Measurements from ENCODE around the gene WARS2. TPM values are rescaled to one million over a fixed set of nuclear protein-coding genes. Genes with fewer than 3 reads are reported as not detected.
A peak's percentile ranks its signal among the peaks of the same experiment; 100 is the strongest.
"Not testable (repeated sequence)": the region's sequence is repeated elsewhere in the genome, so short reads cannot be mapped to it uniquely, and the experiment has no call there.

The WARS2 gene
- 5.4 and 8.2 TPM in 2 replicates for polyA plus RNA-seq (2014; cell fraction: cytosol; rRNA removed)
- 4.0 and 6.7 TPM in 2 replicates for polyA plus RNA-seq (2014; cell fraction: nucleus; rRNA removed)

- peak; percentile 98 for DNase-seq (ENCODE audit: low spot score)
Measured at GRCh38 chr1:119140177-119141019, at the start of gene WARS2. TSS of gene WARS2 (minus strand) at chr1:119140653. CDS start at chr1:119140644, 9 bp downstream.

- no peak for DNase-seq (ENCODE audit: low spot score)
Measured at GRCh38 chr1:119188926-119189325, 48.5 kb upstream of the WARS2 start.

DNA sequence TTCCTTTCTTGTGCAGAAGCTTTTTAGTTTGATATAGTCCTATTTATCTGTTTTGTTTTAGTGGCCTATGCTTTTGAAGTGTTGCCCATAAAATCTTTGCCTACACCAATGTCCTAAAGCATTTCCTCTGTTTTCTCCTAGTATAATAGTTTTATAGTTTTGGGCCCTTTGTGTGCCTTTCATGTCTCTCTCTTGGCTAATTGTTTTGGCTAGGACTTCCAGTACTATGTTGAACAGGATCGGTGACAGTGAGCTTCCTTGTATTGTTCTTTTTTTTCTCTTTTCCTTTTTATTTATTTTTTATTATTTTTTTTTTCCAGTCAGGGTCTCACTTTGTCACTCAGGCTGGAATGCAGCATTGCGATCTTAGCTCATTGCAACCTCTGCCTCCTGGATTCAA is 47.0 kb upstream of the WARS2 start:
- no peak for DNase-seq (ENCODE audit: low spot score)

DNA sequence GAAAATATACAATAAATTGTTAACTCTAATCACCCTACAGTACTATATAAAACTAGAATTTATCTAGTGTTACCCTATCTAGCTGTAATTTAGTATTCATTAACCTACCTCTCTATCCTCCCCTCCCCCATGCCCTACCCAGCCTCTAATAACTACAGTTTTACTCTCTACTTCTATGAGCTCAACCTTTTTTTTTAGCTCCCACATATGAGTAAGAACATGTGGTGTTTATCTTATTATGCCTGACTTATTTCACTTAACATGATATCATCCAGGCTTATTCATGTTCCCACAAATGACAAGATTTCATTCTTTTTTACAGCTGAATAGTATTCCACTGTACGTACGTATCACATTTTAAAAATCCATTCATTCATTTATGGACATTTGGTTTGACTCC is 46.0 kb upstream of the WARS2 start:
- DNase-seq (ENCODE audit: low spot score): no peak

- no peak for DNase-seq (ENCODE audit: low spot score)
Measured at GRCh38 chr1:119184972-119185371, 44.5 kb upstream of the WARS2 start.

DNA sequence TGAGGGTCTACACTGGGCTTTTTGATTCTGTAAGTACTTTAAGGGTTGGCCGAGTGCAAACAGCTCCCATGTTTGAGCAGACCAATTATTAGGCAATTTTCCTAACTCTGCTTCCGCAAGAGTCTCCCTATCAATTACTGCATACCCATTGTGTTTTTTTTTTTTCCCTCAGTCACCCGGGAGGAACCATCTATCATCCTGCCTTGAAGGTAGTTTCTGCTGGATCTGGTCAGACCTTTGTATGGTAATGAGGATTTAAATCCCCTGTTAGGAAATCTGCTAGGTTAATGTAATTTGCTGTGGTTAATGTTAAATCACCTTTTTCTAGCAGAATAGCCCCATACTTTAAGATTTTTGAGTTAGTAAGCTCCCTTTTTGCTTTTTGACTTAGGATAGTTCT is 40.8 kb upstream of the WARS2 start:
- DNase-seq (ENCODE audit: low spot score): no peak

- DNase-seq (ENCODE audit: low spot score): no peak
Measured at GRCh38 chr1:119179051-119179450, 38.6 kb upstream of the WARS2 start.

DNA sequence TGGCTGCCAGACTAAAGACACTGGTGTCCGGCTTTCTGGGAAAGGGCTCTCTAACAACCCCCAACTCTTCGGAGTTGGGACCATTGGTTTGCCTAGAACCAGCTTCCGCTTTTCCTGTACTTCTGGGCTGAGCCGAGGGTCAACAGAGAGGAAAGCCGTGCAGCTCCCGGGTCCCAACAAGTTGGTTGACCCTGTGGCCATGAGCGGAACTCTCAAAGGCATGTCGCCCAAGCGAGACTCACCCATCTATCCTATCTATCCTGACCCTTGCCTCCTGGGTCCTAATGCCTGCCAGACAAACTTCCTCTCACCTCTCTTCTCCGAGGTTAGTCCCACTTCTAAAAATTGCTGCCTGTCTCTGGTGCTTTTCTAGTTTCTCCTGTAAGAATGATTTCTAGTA is 32.5 kb upstream of the WARS2 start:
- DNase-seq (ENCODE audit: low spot score): not testable (repeated sequence)

- DNase-seq (ENCODE audit: low spot score): not testable (repeated sequence)
Measured at GRCh38 chr1:119171381-119172010, 31.0 kb upstream of the WARS2 start.

DNA sequence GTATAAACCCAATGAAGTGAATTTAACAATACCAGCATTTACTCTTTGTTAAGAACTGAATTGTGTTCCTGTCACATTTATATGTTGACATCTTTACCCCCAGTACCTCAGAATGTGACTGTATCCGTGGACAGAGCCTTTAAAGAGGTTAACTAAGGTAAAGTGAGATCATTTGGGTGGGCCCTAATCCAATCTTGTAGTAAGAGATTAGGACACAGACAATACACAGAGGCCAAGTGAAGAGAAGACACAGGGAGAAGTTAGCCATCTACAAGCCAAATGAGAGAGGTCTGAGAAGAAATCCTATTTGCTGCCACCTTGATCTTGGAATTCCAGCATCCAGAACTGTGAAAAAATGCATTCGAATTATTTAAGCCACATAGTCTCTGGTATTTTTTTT is 22.9 kb upstream of the WARS2 start:
- no peak for DNase-seq (ENCODE audit: low spot score)

DNA sequence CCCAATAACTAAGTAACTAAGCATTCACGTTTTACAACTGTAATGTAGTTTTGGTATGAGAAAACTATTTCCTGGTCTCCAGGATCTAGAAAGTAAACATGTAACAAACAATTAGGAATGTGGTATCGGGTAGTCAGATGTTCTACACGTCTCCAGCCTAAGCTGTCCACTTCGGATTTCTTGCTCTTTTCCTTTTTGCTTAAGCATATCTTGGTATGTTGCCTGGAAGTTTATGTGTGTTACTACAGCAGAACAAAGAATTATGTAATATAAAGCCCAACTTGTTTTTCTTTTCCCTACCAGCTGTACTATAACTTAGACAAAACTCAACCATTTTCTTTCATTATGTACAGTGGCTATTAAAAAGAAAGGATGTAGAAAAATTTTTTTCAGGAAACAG is 20.4 kb upstream of the WARS2 start:
- DNase-seq (ENCODE audit: low spot score): no peak

- DNase-seq (ENCODE audit: low spot score): no peak
Measured at GRCh38 chr1:119160409-119160808, 20.0 kb upstream of the WARS2 start.

DNA sequence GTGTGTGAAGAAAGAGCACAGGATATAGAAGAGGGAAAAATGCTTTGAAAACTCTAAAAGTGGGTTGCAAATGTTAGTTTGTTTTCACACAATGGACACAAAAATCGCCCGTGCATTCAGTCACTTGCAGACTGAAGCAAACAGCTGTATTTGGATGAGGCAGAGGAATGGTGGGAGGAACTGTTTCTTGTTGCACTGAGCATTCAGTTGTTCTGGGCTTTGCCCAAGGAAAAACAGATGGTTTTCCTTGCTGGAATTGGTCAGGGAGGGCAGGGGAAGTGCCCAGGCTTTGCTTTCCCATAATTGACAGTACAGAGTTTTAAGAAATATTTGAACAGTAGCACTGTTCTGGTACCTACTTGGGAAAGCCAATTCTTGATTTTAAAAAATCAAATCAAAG is 19.5 kb upstream of the WARS2 start:
- DNase-seq (ENCODE audit: low spot score): no peak

- no peak for DNase-seq (ENCODE audit: low spot score)
Measured at GRCh38 chr1:119159111-119159510, 18.7 kb upstream of the WARS2 start.

DNA sequence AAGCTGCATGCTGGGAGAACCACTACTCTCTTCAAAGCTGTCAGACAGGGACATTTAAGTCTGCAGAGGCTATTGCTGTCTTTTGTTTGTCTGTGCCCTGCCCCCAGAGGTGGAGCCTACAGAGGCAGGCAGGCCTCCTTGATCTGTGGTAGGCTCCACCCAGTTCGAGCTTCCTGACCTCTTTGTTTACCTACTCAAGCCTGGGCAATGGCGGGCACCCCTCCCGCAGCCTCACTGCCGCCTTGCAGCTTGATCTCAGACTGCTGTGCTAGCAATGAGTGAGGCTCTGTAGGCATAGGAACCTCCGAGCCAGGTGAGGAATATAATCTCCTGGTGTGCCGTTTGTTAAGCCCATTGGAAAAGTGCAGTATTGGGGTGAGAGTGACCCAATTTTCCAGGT is 16.3 kb upstream of the WARS2 start:
- not testable (repeated sequence) for DNase-seq (ENCODE audit: low spot score)

- DNase-seq (ENCODE audit: low spot score): not testable (repeated sequence)
Measured at GRCh38 chr1:119155069-119155468, 14.6 kb upstream of the WARS2 start.

DNA sequence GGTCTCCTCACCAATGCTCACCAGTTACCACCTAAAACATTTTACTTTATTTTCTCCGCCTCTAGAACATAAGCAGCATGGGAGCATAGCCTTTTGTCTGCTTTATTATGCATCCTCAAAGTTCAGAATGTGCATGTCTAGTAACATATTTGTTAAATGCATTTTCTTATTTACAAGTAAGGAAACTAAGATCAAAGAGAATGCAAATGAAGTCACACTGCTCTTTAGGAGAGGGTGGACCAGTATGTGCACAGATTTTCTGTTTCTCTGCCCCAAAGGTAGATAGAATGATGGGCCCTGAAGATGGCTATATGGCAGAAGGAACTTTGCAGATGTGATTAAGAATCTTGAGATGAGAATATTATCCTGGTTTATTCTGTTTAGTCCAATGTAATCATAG is 9.7 kb upstream of the WARS2 start:
- no peak for DNase-seq (ENCODE audit: low spot score)

GRCh38 chr1:119147661-119148090 is 7.2 kb upstream of the WARS2 start:
- no peak for DNase-seq (ENCODE audit: low spot score)

GRCh38 chr1:119146466-119146865 is 6.0 kb upstream of the WARS2 start:
- DNase-seq (ENCODE audit: low spot score): no peak

DNA sequence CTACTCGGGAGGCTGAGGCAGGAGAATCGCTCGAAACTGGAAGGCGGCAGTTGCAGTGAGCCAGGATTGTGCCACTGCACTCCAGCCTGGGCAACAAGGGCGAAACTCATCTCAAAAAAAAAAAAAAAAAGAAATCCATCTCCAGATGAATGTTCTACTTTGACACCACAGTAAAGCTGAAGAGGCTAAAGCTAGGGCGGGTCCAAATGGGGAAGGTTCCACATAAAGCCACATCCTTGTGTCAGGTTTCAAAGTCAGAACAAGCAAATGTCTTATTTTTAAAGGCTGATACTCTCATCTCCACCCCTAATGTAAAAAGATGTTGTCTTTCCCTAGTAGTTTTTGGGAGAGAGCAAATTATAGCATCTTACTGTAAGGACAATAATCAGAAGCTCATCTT is 4.4 kb upstream of the WARS2 start:
- no peak for DNase-seq (ENCODE audit: low spot score)

DNA sequence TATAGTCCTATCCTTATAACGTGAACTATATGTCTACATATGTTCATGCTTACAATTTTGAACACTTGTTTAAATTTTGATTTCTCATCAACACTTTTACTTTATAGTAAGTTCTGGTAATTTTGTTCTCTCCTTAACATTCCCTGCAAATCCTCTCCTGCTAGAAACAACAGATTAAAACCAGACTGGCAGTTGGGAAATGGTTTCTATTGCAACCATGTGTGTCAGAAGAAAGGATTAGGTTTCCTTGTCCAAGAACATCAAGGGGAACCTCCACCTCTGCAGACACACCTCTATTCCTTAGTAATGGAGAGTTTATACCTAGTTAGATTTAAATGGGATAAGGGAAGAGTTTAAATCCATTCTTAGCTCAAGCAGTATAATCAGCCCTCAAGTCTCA is 3.3 kb upstream of the WARS2 start:
- no peak for DNase-seq (ENCODE audit: low spot score)

- no peak for DNase-seq (ENCODE audit: low spot score)
Measured at GRCh38 chr1:119141660-119142059, 1.2 kb upstream of the WARS2 start.

- peak; percentile 59 for DNase-seq (ENCODE audit: low spot score)
Measured at GRCh38 chr1:119141020-119141424, 569 bp upstream of the WARS2 start.
